RWPE1 (cell line): Measurements from ENCODE around the gene TWSG1.

ENCODE experiments used
- CTCF ChIA-PET: fragments of 350-600 bp; sonication (Branson Sonifier 250); formaldehyde crosslinking; extraction: SDS; loops from one replicate; lab custom pipeline; 2021; lab: Yijun Ruan, JAX
- POLR2A ChIA-PET: fragments of 400-600 bp; formaldehyde crosslinking; extraction: SDS; loops from one replicate; lab custom pipeline; 2020; ENCODE audit warnings: antibody characterized with exemption; ENCODE audit not compliant: low non-redundant PET; lab: Yijun Ruan, JAX
- DNase-seq: peaks from one replicate; pipeline ENCODE4 v3.0.0; 2012; ENCODE audit warnings: low spot score
- H3K27ac ChIP-seq: fragments of 450-650 bp; 2 replicates; pipeline ENCODE4 v1.5.1; 2017
- TF ChIP-seq, protein P1 (sequence below): fragments of 450-650 bp; conservative IDR thresholded peaks from 2 replicates; pipeline ENCODE4 v1.5.1; 2017; ENCODE audit warnings: low read depth, mild to moderate bottlenecking

TWSG1 gene

DNA sequence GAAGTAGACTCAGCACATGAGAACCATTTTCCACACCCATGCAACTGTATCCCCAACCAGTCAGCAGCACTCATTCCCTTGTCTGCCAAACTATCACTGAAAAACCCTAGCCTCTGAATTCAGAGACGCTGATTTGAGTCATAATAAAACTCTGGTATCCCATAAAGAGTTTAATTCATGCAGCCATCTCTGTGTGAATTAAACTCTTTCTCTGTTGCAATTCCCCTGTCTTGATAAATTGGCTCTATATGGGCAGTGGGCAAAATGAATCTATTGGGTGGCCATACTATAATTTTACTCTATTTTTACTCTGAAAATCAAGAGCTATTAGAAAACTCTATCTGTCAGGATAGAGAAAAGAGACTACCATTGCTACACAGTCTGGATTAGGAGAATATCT lies 40.6 kb upstream of the TWSG1 start:
- CTCF ChIA-PET: no interaction called here
- no peak for DNase-seq
- POLR2A ChIA-PET: no interaction called here
- H3K27ac ChIP-seq: no peak overlapping the region
- TF ChIP-seq, protein P1, sequence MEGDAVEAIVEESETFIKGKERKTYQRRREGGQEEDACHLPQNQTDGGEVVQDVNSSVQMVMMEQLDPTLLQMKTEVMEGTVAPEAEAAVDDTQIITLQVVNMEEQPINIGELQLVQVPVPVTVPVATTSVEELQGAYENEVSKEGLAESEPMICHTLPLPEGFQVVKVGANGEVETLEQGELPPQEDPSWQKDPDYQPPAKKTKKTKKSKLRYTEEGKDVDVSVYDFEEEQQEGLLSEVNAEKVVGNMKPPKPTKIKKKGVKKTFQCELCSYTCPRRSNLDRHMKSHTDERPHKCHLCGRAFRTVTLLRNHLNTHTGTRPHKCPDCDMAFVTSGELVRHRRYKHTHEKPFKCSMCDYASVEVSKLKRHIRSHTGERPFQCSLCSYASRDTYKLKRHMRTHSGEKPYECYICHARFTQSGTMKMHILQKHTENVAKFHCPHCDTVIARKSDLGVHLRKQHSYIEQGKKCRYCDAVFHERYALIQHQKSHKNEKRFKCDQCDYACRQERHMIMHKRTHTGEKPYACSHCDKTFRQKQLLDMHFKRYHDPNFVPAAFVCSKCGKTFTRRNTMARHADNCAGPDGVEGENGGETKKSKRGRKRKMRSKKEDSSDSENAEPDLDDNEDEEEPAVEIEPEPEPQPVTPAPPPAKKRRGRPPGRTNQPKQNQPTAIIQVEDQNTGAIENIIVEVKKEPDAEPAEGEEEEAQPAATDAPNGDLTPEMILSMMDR: no peak

DNA sequence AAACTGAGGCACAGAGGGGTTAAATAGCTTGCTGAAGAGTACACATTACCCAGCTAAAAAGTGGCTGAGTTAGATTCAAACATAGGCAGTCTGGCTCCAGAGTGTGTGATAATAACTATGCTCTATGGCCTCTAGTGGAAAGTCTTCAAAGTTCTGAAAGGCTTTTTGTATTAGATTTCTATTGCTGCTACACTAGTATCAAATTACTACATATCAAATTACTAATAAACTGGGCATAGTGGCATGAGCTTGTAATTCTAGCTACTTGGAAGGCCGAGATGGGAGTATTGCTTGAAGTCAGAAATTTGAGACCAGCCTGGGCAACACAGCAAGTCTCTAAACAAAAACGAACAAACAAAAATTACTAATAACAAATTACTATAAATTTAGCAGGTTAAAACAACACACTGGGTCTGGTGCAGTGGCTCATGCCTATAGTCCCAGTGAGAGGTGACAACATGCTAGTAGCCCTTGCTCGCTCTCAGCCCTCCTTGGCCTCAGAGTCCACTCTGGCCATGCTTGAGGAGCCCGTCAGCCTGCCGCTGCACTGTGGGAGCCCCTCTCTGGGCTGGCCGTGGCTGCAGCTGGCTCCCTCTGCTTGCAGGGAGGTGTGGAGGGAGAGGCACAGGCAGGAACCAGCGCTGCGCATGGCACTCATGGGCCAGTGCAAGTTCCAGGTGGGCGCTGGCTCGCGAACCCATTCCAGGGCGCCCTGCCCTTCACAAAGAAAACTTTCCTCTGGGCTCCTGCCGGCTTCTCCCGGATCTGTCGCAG lies 38.2 kb upstream of the TWSG1 start:
- ChIA-PET POLR2A (no interaction called here), CTCF (no interaction called here)
- TF ChIP-seq, protein P1: no peak
- DNase-seq: no peak
- H3K27ac ChIP-seq: no peak overlapping the region

DNA sequence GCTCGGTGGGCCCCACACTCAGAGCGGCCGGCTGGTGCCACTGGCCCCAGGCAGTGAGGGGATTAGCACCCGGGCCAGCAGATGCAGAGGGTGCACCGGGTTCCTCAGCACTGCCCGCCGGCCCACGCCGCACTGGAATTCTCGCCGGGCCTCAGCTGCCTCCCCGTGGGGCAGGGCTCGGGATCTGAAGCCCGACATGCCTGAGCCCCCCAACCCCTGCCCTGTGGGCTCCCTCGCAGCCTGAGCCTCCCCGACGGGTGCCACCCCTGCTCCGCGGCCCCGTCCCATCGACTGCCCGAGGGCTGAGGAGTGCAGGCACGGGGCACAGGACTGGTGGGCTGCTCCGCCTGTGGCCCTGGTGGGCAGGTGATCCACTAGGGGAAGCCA lies 37.6 kb upstream of the TWSG1 start:
- no peak for DNase-seq
- ChIA-PET CTCF (no interaction called here), POLR2A (no interaction called here)
- TF ChIP-seq, protein P1: no peak
- no peak overlapping the region for H3K27ac ChIP-seq

DNA sequence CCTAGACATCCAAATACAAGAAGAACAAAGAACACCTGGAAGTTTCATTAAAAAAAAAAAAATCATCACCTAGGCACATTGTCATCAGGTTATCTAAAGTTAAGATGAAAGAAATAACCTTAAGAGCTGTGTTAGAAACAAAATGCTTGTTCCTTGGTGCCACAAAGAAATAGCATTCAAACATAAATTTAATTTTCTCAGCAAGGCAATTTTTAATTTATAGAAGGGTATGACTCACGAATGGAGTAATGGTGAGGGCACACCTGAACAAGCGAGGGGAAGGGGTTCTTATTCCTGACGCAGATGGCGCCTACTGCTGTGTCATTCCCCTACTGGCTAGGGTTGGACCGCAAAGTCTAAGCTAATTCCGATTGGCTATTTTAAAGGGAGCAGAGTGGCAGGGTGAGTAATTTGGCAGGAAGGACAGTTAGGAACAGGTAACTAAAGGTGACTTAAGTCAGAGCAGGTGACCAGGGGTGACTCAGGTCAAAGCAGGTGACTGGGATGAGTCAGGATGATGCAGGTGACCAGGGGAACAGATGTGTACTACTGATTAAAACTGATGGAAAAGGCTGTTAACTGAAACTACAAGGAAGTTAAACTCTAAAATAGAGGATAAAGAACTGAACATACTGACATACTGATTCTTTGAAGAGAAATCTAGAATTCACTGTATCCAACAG lies 30.0 kb upstream of the TWSG1 start:
- TF ChIP-seq, protein P1: no peak
- CTCF ChIA-PET: interaction anchor here (0.7 kb wide), 2 partner anchors 14 to 608 kb away, joined by 5 to 7 read pairs; no protein-coding TSS in a partner anchor
- POLR2A ChIA-PET: no interaction called here
- H3K27ac ChIP-seq: no peak overlapping the region
- DNase-seq: no peak

DNA sequence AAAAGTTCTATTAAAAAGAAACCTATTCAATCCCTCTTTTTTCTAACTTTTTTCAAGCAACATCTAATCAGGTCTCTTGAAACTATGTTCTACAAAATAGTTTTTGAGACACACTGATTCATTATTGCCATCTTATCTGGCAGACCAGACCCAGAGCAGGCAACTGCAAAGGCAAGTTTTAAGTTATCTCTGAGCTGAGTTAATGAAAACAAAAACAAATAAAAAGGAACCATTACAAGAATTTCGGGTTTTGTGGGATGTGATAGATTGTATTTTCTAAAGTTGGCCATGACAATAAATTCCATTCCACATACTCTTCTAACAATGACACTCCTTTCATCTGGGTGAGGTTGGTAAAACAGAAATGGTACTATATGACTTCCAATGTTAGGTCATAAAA lies 15.2 kb upstream of the TWSG1 start:
- ChIA-PET POLR2A (no interaction called here), CTCF (interaction anchor here (0.6 kb wide), 1 partner anchor 234 kb away, joined by 4 read pairs; no protein-coding TSS in a partner anchor)
- H3K27ac ChIP-seq: no peak overlapping the region
- TF ChIP-seq, protein P1: no peak
- DNase-seq: no peak

DNA sequence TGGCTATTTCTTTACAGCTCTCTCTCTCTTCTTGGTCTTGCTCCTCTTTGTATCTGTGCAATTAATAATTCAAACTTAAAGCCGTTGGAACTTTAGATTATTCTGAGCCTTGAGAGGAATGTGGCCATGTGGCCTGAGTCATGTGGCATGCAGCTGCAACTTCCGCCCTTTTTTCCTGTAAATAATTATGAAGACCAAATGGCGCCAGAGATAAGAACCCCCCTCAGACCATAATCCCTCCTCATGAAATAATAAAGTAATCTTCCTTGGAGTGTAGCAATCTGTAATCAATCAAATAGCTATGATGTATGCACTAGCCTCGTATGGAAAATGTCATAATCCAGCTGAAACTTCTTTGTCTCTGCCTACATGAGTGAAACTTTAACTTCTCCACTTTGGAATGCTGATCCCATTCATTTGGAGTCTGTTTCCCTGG lies 13.5 kb upstream of the TWSG1 start:
- ChIA-PET CTCF (no interaction called here), POLR2A (interaction anchor here (0.7 kb wide), 1 partner anchor 232 kb away, joined by 3 read pairs; no protein-coding TSS in a partner anchor)
- DNase-seq: no peak
- TF ChIP-seq, protein P1: no peak
- no peak overlapping the region for H3K27ac ChIP-seq
